Measurements from ENCODE around the gene CCR5AS.

Gene CCR5AS

DNA sequence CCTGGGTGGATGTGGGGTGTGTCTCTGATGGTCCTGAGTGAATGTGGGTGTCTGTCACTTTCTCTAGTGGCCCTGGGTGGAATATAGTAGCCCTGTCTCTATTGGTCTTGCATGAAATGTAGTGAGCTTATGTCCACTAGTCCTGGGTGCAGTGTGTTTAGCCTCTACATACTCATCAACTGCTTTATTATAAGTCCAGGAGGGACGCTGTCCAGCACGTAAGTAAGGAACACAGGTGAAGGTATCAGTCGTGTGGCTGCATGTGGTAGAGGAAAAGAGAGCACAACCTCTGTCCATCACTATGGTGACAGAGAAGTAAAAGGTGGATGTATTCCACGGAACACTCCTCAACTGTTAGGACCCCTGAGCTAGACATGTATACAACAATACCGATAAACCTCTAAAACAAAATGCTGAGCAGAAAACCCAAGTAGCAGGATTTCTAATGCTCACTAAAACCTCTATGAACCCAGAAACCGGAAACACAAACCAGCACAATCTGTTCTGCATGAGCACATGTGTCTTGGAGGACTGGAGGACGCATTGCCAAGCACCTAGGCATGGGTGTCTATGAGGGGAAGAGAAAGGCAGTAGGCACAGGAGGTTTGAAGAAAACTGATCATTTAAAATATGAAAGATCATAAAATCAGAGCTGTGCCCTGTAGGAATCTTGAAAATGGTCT lies 46.8 kb upstream of the CCR5AS start:
- H3K36me3 Mint-ChIP-seq (ENCODE audit: low read depth) = no peaks in the 10 kb centered on the region
- peaks cover 3% of the 10 kb centered on the region for H3K4me1 Mint-ChIP-seq
- no peaks in the 10 kb centered on the region for H3K9me3 Mint-ChIP-seq
- DNase-seq (no peak), ATAC-seq (ENCODE audit: low read depth) (no peak)
- intact Hi-C loops (cut with micrococcal nuclease) = no loop called here
- no peak overlapping the region for H3K27ac Mint-ChIP-seq
- TF ChIP-seq, protein P1, sequence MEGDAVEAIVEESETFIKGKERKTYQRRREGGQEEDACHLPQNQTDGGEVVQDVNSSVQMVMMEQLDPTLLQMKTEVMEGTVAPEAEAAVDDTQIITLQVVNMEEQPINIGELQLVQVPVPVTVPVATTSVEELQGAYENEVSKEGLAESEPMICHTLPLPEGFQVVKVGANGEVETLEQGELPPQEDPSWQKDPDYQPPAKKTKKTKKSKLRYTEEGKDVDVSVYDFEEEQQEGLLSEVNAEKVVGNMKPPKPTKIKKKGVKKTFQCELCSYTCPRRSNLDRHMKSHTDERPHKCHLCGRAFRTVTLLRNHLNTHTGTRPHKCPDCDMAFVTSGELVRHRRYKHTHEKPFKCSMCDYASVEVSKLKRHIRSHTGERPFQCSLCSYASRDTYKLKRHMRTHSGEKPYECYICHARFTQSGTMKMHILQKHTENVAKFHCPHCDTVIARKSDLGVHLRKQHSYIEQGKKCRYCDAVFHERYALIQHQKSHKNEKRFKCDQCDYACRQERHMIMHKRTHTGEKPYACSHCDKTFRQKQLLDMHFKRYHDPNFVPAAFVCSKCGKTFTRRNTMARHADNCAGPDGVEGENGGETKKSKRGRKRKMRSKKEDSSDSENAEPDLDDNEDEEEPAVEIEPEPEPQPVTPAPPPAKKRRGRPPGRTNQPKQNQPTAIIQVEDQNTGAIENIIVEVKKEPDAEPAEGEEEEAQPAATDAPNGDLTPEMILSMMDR (IDR thresholded peaks at IDR 0.05) = no peak
- no peak overlapping the region for H3K4me3 Mint-ChIP-seq
- CTCF ChIA-PET = no interaction called here
- H3K27me3 Mint-ChIP-seq = peaks cover 10% of the 10 kb centered on the region
- POLR2A ChIA-PET = no interaction called here

DNA sequence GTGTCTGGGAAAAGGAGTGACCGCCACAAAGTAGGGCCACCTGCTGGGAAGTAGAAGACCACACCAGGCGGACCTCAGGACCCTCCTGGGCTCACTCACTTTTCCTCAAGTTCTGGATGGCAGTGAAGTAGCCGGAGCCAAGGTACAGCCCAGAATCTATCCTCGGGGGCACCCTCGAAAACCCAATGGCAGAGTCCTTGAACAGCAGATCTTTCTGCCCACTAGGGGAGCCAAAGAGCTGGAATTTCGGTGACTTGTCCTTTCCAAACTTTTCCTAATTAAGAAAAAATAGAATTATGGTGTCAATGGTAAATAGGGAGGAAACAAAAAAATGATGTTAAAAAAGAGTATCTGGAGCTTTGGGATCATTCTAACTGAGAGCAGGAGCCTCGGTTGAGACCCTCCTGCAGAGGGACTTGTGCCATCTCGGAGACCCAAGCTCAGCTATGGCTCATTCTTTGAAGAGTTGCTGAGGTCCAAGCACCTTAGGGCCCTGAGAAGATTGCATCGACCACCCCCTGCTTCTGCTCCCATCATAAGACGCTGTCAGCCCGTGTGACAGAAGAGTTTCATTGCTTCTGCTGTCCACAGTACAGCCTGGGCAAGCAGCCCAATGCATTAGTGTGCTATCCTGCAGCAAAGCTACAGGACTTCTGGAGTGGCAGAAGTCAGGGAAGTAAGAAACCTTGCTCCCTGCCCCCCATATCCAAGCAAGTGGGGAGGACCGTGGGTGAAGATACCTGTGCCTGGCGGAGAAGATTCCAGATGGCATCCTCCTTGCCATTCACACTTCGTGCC lies 43.1 kb upstream of the CCR5AS start:
- DNase-seq (no peak), ATAC-seq (ENCODE audit: low read depth) (no peak)
- Mint-ChIP-seq H3K9me3 (no peaks in the 10 kb centered on the region), H3K27me3 (peaks cover 8% of the 10 kb centered on the region), H3K4me3 (no peak overlapping the region), H3K36me3 (ENCODE audit: low read depth) (no peaks in the 10 kb centered on the region), H3K4me1 (peaks cover 3% of the 10 kb centered on the region), H3K27ac (no peak overlapping the region)
- TF ChIP-seq, protein P1 (IDR thresholded peaks at IDR 0.05) = no peak
- intact Hi-C loops (cut with micrococcal nuclease) = no loop called here
- CTCF ChIA-PET = interaction anchor here (1.0 to 1.4 kb wide), 4 partner anchors 12 to 88 kb away, joined by 3 to 4 read pairs (median 4); no protein-coding TSS in a partner anchor
- POLR2A ChIA-PET = no interaction called here

DNA sequence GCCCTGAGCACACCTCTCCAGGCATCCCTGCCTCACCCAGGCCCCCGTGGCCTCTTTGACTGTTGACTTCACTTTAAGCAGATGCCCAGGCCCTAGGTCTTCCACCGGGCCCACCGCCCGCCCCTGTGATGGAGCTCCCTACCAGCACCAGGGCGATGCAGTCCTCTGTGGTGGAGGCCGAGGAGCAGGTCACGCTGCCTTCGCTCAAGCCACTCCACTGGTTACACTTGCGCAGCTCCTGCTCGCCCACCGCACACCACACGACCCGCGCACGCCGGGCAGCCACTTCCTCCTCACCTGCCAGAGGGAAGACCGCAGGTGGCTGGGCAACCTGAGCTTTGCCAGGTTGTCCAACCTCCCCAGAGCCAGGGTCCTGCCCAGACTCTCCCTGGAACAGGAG lies 41.9 kb upstream of the CCR5AS start:
- no peak overlapping the region for H3K27ac Mint-ChIP-seq
- ATAC-seq (ENCODE audit: low read depth) = no peak

DNA sequence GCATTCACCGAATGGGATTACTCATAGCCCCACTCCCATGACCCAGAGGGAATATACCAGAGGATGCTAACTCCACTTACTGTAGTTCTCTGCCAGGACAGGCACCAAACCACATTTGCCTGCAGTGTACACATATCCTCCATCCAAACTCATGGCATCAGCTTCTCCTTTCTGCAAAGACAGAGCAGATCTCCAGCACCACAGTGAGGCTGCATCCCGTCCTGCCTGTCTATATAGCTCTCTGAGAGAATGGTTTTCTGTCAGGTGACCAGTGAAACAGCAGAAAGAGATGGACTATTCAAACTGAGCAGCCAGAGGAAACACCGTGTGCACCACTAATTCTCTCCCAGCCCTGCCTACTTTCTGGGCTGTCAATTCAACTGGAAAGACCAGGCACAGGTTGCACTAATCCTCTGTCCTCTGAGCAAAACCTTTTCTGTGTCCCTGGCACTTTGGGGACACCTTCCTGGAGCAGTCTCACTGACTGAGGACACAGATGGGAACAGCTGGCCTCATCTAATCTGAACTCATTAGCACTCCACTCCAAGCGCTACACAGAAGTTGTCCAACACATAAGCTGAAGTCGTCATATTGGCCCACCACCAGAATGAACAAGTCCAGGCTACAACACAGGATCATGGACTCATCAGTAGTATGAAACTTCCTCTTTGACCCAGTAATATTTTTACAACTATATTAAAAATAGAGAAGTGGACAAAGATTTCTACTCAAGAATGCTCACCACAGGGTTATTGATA lies 40.5 kb upstream of the CCR5AS start:
- peaks cover 4% of the 10 kb centered on the region for H3K27me3 Mint-ChIP-seq
- DNase-seq (no peak), ATAC-seq (ENCODE audit: low read depth) (no peak)
- H3K27ac Mint-ChIP-seq = no peak overlapping the region
- TF ChIP-seq, protein P1 (IDR thresholded peaks at IDR 0.05) = no peak
- CTCF ChIA-PET = no interaction called here
- POLR2A ChIA-PET = no interaction called here
- H3K36me3 Mint-ChIP-seq (ENCODE audit: low read depth) = no peaks in the 10 kb centered on the region
- no peaks in the 10 kb centered on the region for H3K9me3 Mint-ChIP-seq
- intact Hi-C loops (cut with micrococcal nuclease) = no loop called here
- no peak overlapping the region for H3K4me3 Mint-ChIP-seq
- H3K4me1 Mint-ChIP-seq = peaks cover 3% of the 10 kb centered on the region

More for the DNA sequence above, 41.9 kb upstream of the CCR5AS start:
- intact Hi-C loops (cut with micrococcal nuclease) = no loop called here
- Mint-ChIP-seq H3K4me1 (peaks cover 2% of the 10 kb centered on the region), H3K36me3 (ENCODE audit: low read depth) (no peaks in the 10 kb centered on the region), H3K27me3 (peaks cover 8% of the 10 kb centered on the region), H3K4me3 (no peak overlapping the region), H3K9me3 (no peaks in the 10 kb centered on the region)
- ChIA-PET POLR2A (no interaction called here), CTCF (interaction anchor here (0.5 to 1.4 kb wide), 2 partner anchors 90 to 1067 kb away, joined by 3 read pairs; no protein-coding TSS in a partner anchor)
- TF ChIP-seq, protein P1 (IDR thresholded peaks at IDR 0.05) = no peak
- DNase-seq = no peak
